ENCODE data around the gene WAS.
"Not testable (repeated sequence)": the region's sequence is repeated elsewhere in the genome, so short reads cannot be mapped to it uniquely, and the experiment has no call there.

WAS gene

GRCh38 chrX:48683411-48683982, at the start of gene WAS:
Gene WAS (plus strand): TSS chrX:48683799. CDS start chrX:48683854, 55 bp downstream.
- peak in 2 of 4 experiments; percentile 7 to 25 for DNase-seq (ENCODE audit: low read depth in 4 of 4, low spot score in 1 of 4)

DNA sequence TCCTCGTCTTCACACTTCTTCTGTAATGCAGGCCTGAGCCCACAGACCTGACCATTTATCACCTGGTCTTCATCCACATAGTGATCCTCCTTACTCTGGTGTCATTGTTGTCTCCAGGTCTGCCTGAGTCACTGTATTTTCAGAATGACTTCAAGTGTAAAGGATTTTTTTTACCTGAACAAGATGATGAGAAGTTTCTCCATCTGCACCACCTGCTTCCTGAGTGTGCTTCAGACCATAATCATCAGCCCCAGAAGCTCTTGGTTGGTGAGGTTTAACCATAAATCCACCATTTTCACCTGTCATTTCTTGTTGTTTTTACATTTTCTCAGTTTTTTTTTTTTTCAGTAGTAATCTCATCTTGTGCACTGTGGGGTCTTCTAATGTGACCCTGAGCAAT, 47.3 kb upstream of the WAS start:
- no peak for DNase-seq (ENCODE audit: low read depth in 4 of 4, low spot score in 1 of 4)

GRCh38 chrX:48636776-48637175, 46.8 kb upstream of the WAS start:
- no peak for DNase-seq (ENCODE audit: low read depth in 4 of 4, low spot score in 1 of 4)

DNA sequence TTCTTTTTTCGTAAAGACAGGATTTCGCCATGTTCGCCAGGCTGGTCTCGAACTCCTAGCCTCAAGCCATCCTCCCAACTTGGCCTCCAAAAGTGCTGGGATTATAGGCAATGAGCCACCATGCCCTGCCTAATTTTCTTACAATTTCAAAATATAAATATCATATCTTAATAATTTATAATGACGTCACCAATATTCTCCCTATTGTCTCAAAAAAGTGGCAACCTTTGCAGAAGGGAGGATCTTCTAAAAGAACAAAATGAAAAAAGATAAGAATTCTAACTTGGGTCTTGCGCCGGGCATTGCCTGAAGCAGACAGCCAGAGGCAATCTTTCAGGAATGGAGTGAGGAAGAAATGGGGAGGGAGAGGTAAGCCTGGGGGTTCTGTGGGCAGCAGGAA, 37.9 kb upstream of the WAS start:
- DNase-seq (ENCODE audit: low read depth in 4 of 4, low spot score in 1 of 4): no peak

DNA sequence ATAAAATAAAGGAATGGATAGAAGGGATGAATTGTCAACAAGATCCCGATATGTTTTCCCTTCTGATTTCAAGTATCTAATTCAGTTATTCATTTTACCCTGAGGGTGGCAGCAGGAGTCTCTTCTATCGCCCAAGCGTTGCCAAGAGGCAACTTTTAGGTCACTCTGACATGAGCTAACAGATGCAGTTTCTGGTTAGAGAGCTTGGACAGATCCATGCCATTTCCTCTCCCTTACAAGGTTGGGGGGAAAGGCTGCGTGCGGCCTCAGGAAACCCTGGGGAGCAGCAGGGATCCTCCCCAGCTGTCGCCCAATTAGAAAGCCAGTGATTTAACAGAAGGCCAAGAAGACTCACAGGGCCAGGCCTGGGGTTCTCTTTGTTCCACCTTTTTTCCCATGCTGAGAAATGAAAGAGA, 35.3 kb upstream of the WAS start:
- DNase-seq (ENCODE audit: low read depth in 4 of 4, low spot score in 1 of 4): peak in 1 of 4 experiments; percentile 2

DNA sequence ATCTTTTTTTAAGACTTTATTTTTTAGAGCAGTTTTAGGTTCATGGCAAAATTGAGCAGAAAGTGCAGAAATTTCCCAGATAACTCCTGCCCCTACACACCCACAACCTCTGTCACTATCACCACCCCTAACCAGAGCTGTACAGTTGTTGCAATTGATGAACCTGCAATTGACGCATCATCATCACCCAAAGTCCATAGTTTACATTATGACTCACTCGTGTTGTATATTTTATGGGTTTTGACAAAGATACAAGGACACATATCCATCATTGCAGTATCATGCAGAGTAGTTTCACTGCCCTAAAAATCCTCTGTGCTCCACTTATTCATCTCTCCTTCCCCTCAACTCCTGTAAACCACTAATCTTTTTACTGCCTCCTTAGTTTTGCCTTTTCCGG, 34.5 kb upstream of the WAS start:
- no peak for DNase-seq (ENCODE audit: low read depth in 4 of 4, low spot score in 1 of 4)

DNA sequence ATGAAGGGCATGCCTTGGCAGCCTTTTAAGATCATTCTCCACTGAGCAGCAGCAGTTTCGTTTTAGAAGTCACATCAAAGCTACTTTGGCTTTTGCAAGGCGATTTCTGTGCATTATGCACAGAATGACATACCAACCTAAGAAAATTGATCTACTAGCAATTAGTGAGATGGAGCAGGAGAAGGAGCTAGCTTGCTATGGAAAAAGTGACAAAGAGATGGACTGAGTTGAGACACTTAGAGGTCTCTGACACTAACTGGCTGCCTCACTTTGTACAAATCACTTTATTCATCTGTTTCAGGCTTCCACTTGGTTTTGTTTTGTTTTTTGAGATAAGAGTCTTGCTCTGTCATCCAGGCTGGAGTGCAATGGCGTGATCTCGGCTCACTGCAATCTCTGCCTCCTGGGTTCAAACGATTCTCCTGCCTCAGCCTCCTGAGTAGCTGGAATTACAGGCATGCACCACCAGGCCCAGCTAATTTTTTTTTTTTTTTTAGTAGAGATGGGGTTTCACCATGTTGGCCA, 31.5 kb upstream of the WAS start:
- not testable (repeated sequence) for DNase-seq (ENCODE audit: low read depth in 4 of 4, low spot score in 1 of 4)

GRCh38 chrX:48654746-48655145, 28.9 kb upstream of the WAS start:
- not testable (repeated sequence) for DNase-seq (ENCODE audit: low read depth in 4 of 4, low spot score in 1 of 4)

- not testable (repeated sequence) for DNase-seq (ENCODE audit: low read depth in 4 of 4, low spot score in 1 of 4)
Observed at GRCh38 chrX:48659686-48660085, 23.9 kb upstream of the WAS start.

- DNase-seq (ENCODE audit: low read depth in 4 of 4, low spot score in 1 of 4): no peak
Observed at GRCh38 chrX:48663241-48663640, 20.4 kb upstream of the WAS start.

GRCh38 chrX:48664156-48664555, 19.4 kb upstream of the WAS start:
- DNase-seq (ENCODE audit: low read depth in 4 of 4, low spot score in 1 of 4): no peak

GRCh38 chrX:48665991-48666390, 17.6 kb upstream of the WAS start:
- DNase-seq (ENCODE audit: low read depth in 4 of 4, low spot score in 1 of 4): no peak

- no peak for DNase-seq (ENCODE audit: low read depth in 4 of 4, low spot score in 1 of 4)
Observed at GRCh38 chrX:48666649-48667048, 16.9 kb upstream of the WAS start.

DNA sequence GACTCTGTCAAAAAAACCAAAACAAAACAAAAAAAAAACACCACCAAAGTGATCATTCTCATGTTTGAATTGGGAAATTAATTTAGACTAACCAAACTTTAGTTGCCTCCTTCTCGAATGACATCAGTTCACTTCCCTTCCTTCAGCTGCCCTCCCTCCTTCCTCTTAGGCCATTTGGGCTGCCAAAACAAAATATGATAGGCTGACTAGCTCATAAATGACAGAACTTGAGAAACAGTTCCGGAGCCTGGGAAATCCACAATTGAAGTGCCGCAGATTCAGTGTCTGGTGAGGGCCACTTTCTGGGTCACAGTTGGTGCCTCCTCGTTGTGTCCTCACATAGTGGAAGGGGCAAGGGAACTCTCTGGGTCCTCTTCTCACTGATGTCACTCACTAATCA, 16.1 kb upstream of the WAS start:
- no peak for DNase-seq (ENCODE audit: low read depth in 4 of 4, low spot score in 1 of 4)

DNA sequence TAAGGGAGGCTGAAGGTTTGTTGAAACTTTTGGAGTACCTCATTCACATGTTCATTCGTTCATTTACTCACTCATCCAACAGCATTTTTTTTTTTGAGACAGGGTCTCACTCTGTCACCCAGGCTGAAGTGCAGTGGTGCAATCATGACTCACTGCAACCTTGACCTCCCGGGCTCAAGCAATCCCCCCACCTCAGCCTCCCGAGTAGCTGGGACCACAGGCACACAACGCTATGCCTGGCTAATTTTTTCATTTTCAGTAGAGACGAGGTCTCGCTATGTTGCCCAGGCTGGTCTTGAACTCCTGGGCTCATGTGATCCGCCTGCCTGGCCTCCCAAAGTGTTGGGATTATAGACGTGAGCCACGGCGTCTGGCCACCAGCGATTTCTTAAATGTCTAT, 15.4 kb upstream of the WAS start:
- not testable (repeated sequence) for DNase-seq (ENCODE audit: low read depth in 4 of 4, low spot score in 1 of 4)

DNA sequence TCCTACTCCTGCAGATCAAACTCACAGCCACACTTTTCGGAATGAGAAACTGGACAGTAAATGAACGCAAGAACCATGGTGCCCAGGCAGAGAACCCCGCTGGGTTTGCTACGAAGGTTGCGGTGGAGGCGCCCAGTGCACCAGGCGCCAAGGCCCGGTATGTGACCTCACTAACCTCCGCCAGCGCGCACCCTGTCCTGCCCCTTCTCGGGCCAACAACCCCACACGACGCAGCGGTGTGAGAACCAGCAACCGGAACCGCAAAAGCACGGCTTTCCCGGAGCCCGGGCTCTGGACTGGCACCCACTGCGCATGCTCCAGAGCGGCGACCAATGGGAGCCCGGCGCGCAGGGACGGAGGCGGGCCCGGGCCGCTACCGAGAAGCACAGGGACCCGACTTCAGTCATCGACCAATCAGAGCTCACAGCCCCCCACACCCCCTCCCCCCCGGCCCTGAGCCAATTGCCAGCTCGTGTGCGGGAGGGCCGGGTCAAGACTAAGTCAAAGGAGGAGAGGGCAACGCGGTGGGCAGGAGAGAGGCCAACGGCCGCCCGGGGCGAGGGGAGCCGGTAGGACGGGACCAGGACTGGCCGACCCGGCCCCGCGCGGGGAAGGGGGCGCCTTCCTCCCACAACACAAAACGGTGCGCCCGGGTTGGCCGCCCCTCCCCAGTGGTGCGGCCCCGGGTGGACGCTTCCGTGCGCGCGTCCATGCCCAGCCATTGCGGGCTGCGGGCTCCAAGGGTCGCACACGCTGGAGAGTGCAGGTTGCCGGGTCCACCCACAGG, 7.3 kb upstream of the WAS start:
- DNase-seq (ENCODE audit: low read depth in 4 of 4, low spot score in 1 of 4): peak; percentile 53 to 84 (median 76)

DNA sequence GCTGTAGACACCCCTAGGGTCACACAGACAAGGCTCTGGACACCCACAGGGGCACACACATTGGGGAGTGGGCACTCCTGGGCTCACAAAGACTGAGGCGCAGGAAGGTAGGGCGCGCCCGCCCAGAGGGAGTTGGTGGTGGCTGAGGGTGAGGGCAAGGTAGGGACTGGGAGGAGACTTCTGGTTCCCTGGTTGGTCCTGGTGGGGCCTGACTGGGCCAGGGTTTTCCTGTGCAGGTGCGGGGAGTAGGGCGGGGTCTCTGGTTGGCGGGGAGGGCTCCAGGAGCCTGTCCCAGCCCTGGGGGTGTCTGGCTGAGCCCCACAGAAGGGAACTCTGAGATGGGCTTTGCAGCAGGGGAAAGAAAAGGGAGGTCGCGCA, 6.7 kb upstream of the WAS start:
- DNase-seq (ENCODE audit: low read depth in 4 of 4, low spot score in 1 of 4): no peak

- DNase-seq (ENCODE audit: low read depth in 4 of 4, low spot score in 1 of 4): no peak
Observed at GRCh38 chrX:48677516-48677915, 6.1 kb upstream of the WAS start.

DNA sequence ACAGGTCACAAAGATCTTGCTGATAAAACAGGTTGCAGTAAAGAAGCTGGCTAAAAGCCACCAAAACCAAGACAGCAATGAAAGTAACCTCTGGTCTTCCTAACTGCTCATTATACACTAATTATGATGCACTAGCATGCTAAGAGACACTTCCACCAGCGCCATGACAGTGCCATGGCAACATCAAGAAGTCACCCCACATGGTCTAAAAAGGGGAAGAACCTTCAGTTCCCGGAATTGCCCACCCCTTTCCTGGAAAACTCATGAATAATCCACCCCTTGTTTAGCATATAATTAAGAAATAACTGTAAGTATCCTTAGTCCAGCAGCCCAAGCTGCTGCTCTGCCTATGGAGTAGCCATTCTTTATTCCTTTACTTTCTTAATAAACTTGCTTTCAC, 3.1 kb upstream of the WAS start:
- DNase-seq (ENCODE audit: low read depth in 4 of 4, low spot score in 1 of 4): peak in 1 of 4 experiments; percentile 22

DNA sequence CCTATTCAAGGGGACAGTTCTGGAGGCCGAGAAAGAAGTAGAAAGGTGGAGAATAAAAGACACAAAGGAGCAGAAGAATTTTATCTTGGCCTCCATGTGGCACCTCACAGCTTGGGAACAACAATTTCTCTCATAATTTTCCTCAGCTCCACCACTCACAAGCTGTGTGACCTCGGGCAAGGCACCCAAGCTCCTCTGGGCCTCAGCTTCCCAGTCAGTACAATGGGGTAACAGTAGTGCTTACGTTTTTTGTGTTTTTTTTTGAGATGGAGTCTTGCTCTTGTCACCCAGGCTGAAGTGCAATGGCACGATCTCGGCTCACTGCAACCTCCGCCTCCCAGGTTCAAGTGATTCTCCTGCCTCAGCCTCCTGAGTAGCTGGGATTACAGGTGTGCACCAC, 2.7 kb upstream of the WAS start:
- DNase-seq (ENCODE audit: low read depth in 4 of 4, low spot score in 1 of 4): not testable (repeated sequence)

GRCh38 chrX:48681539-48682183, 1.9 kb upstream of the WAS start:
- no peak for DNase-seq (ENCODE audit: low read depth in 4 of 4, low spot score in 1 of 4)

DNA sequence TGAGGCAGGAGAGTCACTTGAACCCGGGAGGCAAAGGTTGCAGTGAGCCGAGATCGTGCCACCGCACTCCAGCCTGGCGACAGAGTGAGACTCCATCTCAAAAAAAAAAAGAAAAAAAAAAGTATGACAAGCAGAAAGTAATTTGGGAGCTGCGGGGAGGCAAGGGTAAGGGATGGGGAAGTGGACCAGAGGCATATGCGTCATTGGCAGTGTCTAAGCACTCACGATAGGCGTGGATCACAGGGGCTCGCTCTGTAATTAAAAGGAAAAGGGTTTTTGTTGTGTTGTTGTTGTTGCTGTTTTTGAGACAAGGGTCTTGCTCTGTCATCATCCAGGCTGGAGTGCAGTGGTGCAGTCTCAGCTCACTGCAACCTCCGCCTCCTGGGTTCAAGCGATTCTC, 804 bp upstream of the WAS start:
- not testable (repeated sequence) for DNase-seq (ENCODE audit: low read depth in 4 of 4, low spot score in 1 of 4)
